B cell (primary cell): Measurements from ENCODE around the gene MIAT. TPM values are rescaled to one million over a fixed set of nuclear protein-coding genes. Genes with fewer than 3 reads are reported as not detected.
"Not testable (repeated sequence)": the region's sequence is repeated elsewhere in the genome, so short reads cannot be mapped to it uniquely, and the experiment has no call there.

Experiments used
- ATAC-seq: fragments of 200-7000 bp; cut with Tn5 transposase; one replicate; pipeline ENCODE4 v1.10.0; 2021; ENCODE audit warnings: low read depth, mild to moderate bottlenecking, moderate number of reproducible peaks, moderate library complexity
- CTCF ChIA-PET: fragments of 350-600 bp; sonication (Branson Sonifier 250); formaldehyde crosslinking; loops from one replicate; lab custom pipeline; 2021; ENCODE audit warnings: antibody characterized with exemption, inconsistent platforms; lab: Charles Lee
- POLR2A ChIA-PET: fragments of 350-600 bp; sonication (Branson Sonifier 250); formaldehyde crosslinking; loops from one replicate; lab custom pipeline; 2021; ENCODE audit warnings: antibody characterized with exemption; lab: Charles Lee
- DNase-seq: peaks from one replicate; pipeline ENCODE4 v3.0.0; 2013
- H2AFZ ChIP-seq: 2 replicates; pipeline ENCODE4 v1.6.1; 2012; ENCODE audit warnings: mild to moderate bottlenecking, low read depth, low read length; ENCODE audit not compliant: insufficient read depth, poor library complexity, severe bottlenecking
- H3K27ac ChIP-seq, 2 donors: 1 replicate in 1 of 2; 2 replicates in 1 of 2; pipeline ENCODE4 v1.5.1; 2012 to 2013; ENCODE audit warnings: low read length in 2 of 2, mild to moderate bottlenecking in 2 of 2, moderate library complexity in 1 of 2
- H3K27me3 ChIP-seq, 4 experiments: fragments of 200-600 bp in 1 of 4; sonication (generic) in 1 of 4; replicated peaks in 1 of 4; 1 replicate in 2 of 4; 2 replicates in 2 of 4; pipeline versions ENCODE4 v1.6.1 to v1.7.0; 2013 to 2016; ENCODE audit warnings: low read length in 3 of 4, mild to moderate bottlenecking in 2 of 4, mixed read lengths in 1 of 4, moderate library complexity in 1 of 4; ENCODE audit not compliant: insufficient read depth in 4 of 4, control insufficient read depth in 3 of 4; ENCODE audit errors: control extremely low read depth in 1 of 4
- H3K36me3 ChIP-seq, 2 experiments: replicated peaks in 1 of 2; 1 replicate in 1 of 2; 2 replicates in 1 of 2; pipeline versions ENCODE4 v1.6.1 to v1.7.1; 2013; ENCODE audit warnings: low read length in 1 of 2; ENCODE audit not compliant: insufficient read depth in 2 of 2, control insufficient read depth in 1 of 2; ENCODE audit errors: control extremely low read depth in 1 of 2, extremely low read depth in 1 of 2
- H3K4me1 ChIP-seq, 2 donors: fragments of 200-600 bp in 1 of 2; sonication (generic) in 1 of 2; 1 replicate in 1 of 2; 2 replicates in 1 of 2; pipeline versions ENCODE4 v1.5.1 to v1.6.1; 2013 to 2017; ENCODE audit warnings: low read length in 2 of 2; ENCODE audit not compliant: control insufficient read depth in 2 of 2, insufficient read depth in 2 of 2
- H3K4me2 ChIP-seq: replicated peaks from 2 replicates; pipeline ENCODE3; 2012; ENCODE audit warnings: mild to moderate bottlenecking, low read depth, low read length; ENCODE audit not compliant: poor library complexity, severe bottlenecking
- H3K4me3 ChIP-seq, 5 experiments: fragments of 200-600 bp in 1 of 5; sonication (generic) in 1 of 5; 1 replicate in 3 of 5; 2 replicates in 2 of 5; pipeline versions ENCODE4 v1.5.1 to v1.7.0; 2011 to 2016; ENCODE audit warnings: low read length in 4 of 5, mild to moderate bottlenecking in 4 of 5, low read depth in 2 of 5, control low read depth in 1 of 5, moderate library complexity in 1 of 5; ENCODE audit not compliant: insufficient read depth in 1 of 5; ENCODE audit errors: control extremely low read depth in 1 of 5, extremely low read depth in 1 of 5
- H3K79me2 ChIP-seq: fragments of 200-600 bp; sonication (generic); one replicate; pipeline ENCODE4 v1.6.0; 2016; ENCODE audit warnings: low read length; ENCODE audit not compliant: control insufficient read depth, insufficient read depth
- H3K9ac ChIP-seq: fragments of 200-600 bp; sonication (generic); 2 replicates; pipeline ENCODE4 v1.6.1; 2017; ENCODE audit warnings: mild to moderate bottlenecking, low read length, moderate library complexity
- H3K9me3 ChIP-seq, 3 donors: one replicate each; pipeline versions ENCODE4 v1.6.1 to v1.7.1; 2013; ENCODE audit warnings: low read length in 2 of 3; ENCODE audit not compliant: control insufficient read depth in 2 of 3, insufficient read depth in 1 of 3; ENCODE audit errors: control extremely low read depth in 1 of 3
- H4K20me1 ChIP-seq: 2 replicates; pipeline ENCODE4 v1.6.0; 2012; ENCODE audit warnings: mild to moderate bottlenecking, low read length; ENCODE audit not compliant: insufficient read depth, control insufficient read depth, poor library complexity, severe bottlenecking
- H3K27ac Mint-ChIP-seq: one replicate; pipeline ENCODE4 v1.8.0; 2021; ENCODE audit warnings: mixed read lengths
- H3K27me3 Mint-ChIP-seq: one replicate; pipeline ENCODE4 v1.8.0; 2021; ENCODE audit warnings: mixed read lengths
- H3K4me1 Mint-ChIP-seq: one replicate; pipeline ENCODE4 v1.8.0; 2021; ENCODE audit warnings: mixed read lengths
- H3K4me3 Mint-ChIP-seq: one replicate; pipeline ENCODE4 v1.8.0; 2021; ENCODE audit warnings: mixed read lengths
- H3K9me3 Mint-ChIP-seq: one replicate; pipeline ENCODE4 v1.8.0; 2022; ENCODE audit warnings: mixed read lengths; ENCODE audit not compliant: insufficient read depth
- EZH2 ChIP-seq: IDR thresholded peaks from 2 replicates; pipeline ENCODE4 v1.6.1; 2012; ENCODE audit warnings: borderline replicate concordance, low read depth, mild to moderate bottlenecking, moderate library complexity, low read length; ENCODE audit not compliant: insufficient read depth, poor library complexity, severe bottlenecking
- WGBS: methylation state at CpG from one replicate; pipeline ENCODE4 v1.1.5; 2013; ENCODE audit warnings: missing lambda C conversion rate; ENCODE audit not compliant: insufficient coverage; 5-methylcytosine and 5-hydroxymethylcytosine counted together
- intact Hi-C: fragments of 100-400 bp; cut with micrococcal nuclease; formaldehyde crosslinking; loops from one replicate; pipeline ENCODE4 v1.10.0; 2022
- polyA plus RNA-seq: library from polyadenylated mRNA; depleted of rRNA; stranded (reverse); fragments of >200 nt; gene quantifications from 2 replicates; pipeline ENCODE4 v1.2.3, GENCODE V29; 2012
- total RNA-seq, 2 donors: library from RNA; stranded (reverse); fragments of 120-200 nt in 1 of 2; gene quantifications; 1 replicate in 1 of 2; 2 replicates in 1 of 2; pipeline versions ENCODE4 v1.2.3 to v1.2.4, GENCODE V29; 2013 to 2022
- TF ChIP-seq, protein P1 (sequence below): fragments of 200-600 bp; IDR thresholded peaks from one replicate; pipeline ENCODE4 v1.8.0; 2022; ENCODE audit warnings: antibody characterized with exemption, mild to moderate bottlenecking

MIAT gene
- total and polyA plus RNA-seq, 2 donors (not counting 1 experiment from before 2014, with no cell fraction given), result 14.8 to 18.4 TPM

DNA sequence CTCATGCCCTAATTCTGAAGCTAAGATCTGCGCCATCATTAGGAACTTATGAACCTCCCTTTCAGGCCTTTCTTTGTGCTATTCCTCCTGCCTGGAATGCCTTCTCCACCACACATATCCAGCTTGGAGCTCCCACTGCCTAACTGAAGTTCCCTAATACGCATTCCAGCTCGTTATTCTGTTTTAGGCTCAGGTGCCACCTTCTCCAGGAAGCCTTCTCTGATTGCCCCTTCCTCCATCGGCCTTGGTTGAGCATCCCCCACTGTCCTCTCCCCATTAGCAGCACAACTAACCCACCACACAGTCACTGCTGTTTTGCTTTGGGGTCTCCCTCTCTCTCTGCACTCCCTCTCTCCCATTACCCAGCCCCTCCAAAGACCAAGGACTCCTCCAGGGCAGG lies 44.7 kb upstream of the MIAT start:
- WGBS, result 97% methylated on average over 4 of the region's 4 CpGs
- H2AFZ ChIP-seq, result no peak overlapping the region
- DNase-seq (no peak), ATAC-seq (no peak)
- H3K27ac ChIP-seq, result no peak overlapping the region
- Mint-ChIP-seq H3K4me1 (peaks cover 37% of the 10 kb centered on the region), H3K27ac (no peak overlapping the region), H3K9me3 (no peaks in the 10 kb centered on the region), H3K4me3 (no peak overlapping the region), H3K27me3 (peaks cover 6% of the 10 kb centered on the region)
- H3K36me3 ChIP-seq, result no peaks in the 10 kb centered on the region
- peaks cover 0 to 5% (median 0%) of the 10 kb centered on the region in 4 experiments for H3K27me3 ChIP-seq
- no peak overlapping the region for H3K4me2 ChIP-seq
- ChIA-PET CTCF (no interaction called here), POLR2A (no interaction called here)
- peaks cover 22 to 41% of the 10 kb centered on the region in 2 donors for H3K4me1 ChIP-seq
- TF ChIP-seq, protein P1, sequence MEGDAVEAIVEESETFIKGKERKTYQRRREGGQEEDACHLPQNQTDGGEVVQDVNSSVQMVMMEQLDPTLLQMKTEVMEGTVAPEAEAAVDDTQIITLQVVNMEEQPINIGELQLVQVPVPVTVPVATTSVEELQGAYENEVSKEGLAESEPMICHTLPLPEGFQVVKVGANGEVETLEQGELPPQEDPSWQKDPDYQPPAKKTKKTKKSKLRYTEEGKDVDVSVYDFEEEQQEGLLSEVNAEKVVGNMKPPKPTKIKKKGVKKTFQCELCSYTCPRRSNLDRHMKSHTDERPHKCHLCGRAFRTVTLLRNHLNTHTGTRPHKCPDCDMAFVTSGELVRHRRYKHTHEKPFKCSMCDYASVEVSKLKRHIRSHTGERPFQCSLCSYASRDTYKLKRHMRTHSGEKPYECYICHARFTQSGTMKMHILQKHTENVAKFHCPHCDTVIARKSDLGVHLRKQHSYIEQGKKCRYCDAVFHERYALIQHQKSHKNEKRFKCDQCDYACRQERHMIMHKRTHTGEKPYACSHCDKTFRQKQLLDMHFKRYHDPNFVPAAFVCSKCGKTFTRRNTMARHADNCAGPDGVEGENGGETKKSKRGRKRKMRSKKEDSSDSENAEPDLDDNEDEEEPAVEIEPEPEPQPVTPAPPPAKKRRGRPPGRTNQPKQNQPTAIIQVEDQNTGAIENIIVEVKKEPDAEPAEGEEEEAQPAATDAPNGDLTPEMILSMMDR, result no peak
- TF ChIP-seq EZH2, result no peak
- intact Hi-C loops, result no loop called here
- H4K20me1 ChIP-seq, result no peaks in the 10 kb centered on the region
- H3K79me2 ChIP-seq, result no peaks in the 10 kb centered on the region
- H3K9ac ChIP-seq, result no peak overlapping the region
- H3K9me3 ChIP-seq, result no peaks in the 10 kb centered on the region
- H3K4me3 ChIP-seq, result no peak overlapping the region

DNA sequence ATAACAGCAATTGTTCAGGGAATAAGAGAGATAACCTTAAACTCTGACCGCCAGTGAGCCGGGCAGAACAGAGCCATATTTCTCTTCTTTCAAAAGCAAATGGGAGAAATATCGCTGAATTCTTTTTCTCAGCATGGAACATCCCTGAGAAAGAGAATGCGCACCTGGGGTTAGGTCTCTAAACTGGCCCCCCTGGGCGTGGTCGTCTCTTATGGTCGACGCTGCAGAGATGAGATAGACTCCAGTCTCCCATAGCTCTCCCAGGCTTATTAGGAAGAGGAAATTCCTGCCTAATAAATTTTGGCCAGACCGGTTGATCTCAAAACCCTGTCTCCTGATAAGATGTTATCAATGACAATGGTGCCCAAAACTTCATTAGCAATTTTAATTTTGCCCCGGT lies 43.6 kb upstream of the MIAT start:
- CTCF ChIA-PET, H3K9me3 Mint-ChIP-seq, H3K79me2 ChIP-seq, H3K9me3 ChIP-seq, H3K36me3 ChIP-seq, H2AFZ ChIP-seq, H3K4me3 ChIP-seq, H3K27ac ChIP-seq, H3K9ac ChIP-seq, ATAC-seq, H3K27me3 ChIP-seq, POLR2A ChIA-PET, DNase-seq, H3K27me3 Mint-ChIP-seq, intact Hi-C loops, H4K20me1 ChIP-seq, H3K4me2 ChIP-seq, H3K4me3 Mint-ChIP-seq, H3K27ac Mint-ChIP-seq: not testable (repeated sequence)
- H3K4me1 Mint-ChIP-seq, result peaks cover 39% of the 10 kb centered on the region
- 50% methylated on average over 2 of the region's 10 CpGs for WGBS
- peaks cover 25 to 47% of the 10 kb centered on the region in 2 donors for H3K4me1 ChIP-seq
